Skeletal muscle tissue (tissue), 4 donors: ENCODE data around the gene VPS26A. TPM values are rescaled to one million over a fixed set of nuclear protein-coding genes. Genes with fewer than 3 reads are reported as not detected.
"Not testable (repeated sequence)": the region's sequence is repeated elsewhere in the genome, so short reads cannot be mapped to it uniquely, and the experiment has no call there.

Source experiments
- H3K27ac ChIP-seq: one replicate; pipeline ENCODE4 v1.7.0; 2013; ENCODE audit warnings: mild to moderate bottlenecking, low read depth, low read length, inconsistent platforms
- H3K27me3 ChIP-seq, 3 donors: one replicate each; pipeline ENCODE4 v1.7.0; 2013; ENCODE audit warnings: low read length in 3 of 3; ENCODE audit not compliant: control insufficient read depth in 3 of 3, insufficient read depth in 3 of 3
- H3K36me3 ChIP-seq, 3 donors: one replicate each; pipeline ENCODE4 v1.7.0; 2013; ENCODE audit warnings: low read length in 3 of 3; ENCODE audit not compliant: control insufficient read depth in 3 of 3, insufficient read depth in 3 of 3
- H3K4me1 ChIP-seq, 3 donors: one replicate each; pipeline ENCODE4 v1.7.0; 2013; ENCODE audit warnings: low read length in 3 of 3, mild to moderate bottlenecking in 3 of 3; ENCODE audit not compliant: control insufficient read depth in 3 of 3, insufficient read depth in 3 of 3
- H3K4me3 ChIP-seq, 3 donors: one replicate each; pipeline ENCODE4 v1.7.0; 2013; ENCODE audit warnings: low read length in 3 of 3
- H3K9ac ChIP-seq, 3 donors: one replicate each; pipeline ENCODE4 v1.7.0; 2013; ENCODE audit warnings: low read length in 3 of 3, mild to moderate bottlenecking in 3 of 3, moderate library complexity in 2 of 3, low read depth in 1 of 3
- H3K9me3 ChIP-seq, 3 donors: one replicate each; pipeline ENCODE4 v1.7.0; 2013; ENCODE audit warnings: low read length in 3 of 3; ENCODE audit not compliant: control insufficient read depth in 3 of 3
- total RNA-seq: library from RNA; depleted of rRNA; stranded (reverse); fragments of >200 nt; gene quantifications from one replicate; pipeline ENCODE4 v1.2.3, GENCODE V29; 2014
- donor health status: Osteomylitis.

VPS26A gene
- total RNA-seq, 1 donor from 2014 or later = 28.7 TPM

DNA sequence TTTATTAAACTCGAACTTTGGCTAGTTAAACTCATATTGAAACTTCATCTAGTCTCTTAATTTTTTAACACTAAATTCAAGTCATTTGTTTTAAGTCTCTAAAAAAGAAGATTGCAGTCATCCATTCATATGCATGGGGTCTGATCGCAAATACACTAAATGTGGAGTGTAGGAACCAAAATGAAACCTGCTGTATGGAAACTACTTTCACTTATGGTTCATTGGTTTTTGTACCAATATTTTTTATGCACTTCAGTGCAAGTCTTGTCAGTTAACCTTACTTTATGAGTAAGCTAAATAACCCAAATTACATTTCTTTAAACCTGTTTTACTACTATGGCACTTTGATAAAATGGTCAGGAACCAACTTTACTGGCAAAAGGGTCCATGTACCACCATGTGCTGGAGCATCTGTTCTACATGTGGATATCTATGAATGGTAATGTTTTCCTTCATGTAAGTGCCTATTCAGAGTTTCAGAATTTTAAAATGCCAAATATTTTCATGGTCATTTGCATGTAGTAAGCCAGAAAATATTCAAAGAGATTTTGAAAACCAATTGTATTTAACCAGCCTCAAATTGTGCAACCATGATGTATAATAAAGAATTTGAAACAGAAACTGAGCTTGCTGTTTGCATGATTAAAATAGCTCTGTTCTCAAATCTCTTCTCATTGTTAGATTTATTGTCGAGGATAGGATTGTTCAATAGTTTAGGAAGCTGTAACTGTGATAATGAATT lies 48.4 kb downstream of the VPS26A start:
- Histone ChIP-seq H3K27ac (no peak overlapping the region), H3K36me3 (peaks cover 6 to 20% (median 20%) of the 10 kb centered on the region in 3 donors), H3K4me3 (no peak overlapping the region), H3K9ac (no peak overlapping the region), H3K27me3 (no peaks in the 10 kb centered on the region), H3K4me1 (no peaks in the 10 kb centered on the region), H3K9me3 (no peaks in the 10 kb centered on the region)

GRCh38 chr10:69175326-69175725 lies 51.3 kb downstream of the VPS26A start:
- H3K9ac ChIP-seq, H3K27ac ChIP-seq, H3K4me3 ChIP-seq, H3K9me3 ChIP-seq, H3K27me3 ChIP-seq: not testable (repeated sequence)
- Histone ChIP-seq H3K36me3 (peaks cover under 1 to 15% (median 10%) of the 10 kb centered on the region in 3 donors), H3K4me1 (peaks cover 5 to 11% (median 6%) of the 10 kb centered on the region in 3 donors)

DNA sequence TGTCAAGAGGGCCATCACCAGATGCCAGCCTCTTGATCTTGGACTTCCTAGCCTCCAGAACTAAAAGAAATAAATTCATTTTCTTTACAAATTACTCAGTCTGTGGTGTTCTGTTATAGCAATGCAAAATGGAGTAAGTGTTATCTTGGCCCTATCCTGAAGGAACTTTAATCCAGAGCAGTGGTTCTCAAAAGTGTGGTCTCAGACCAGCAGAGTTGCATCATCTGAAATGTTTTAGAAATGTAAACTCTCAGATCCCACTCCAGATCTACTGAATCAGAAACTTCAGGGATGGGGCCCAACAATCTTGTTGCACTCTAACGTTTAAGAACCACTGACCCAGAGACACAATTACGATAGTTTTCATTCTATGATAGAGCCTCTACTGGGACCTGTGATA lies 52.8 kb downstream of the VPS26A start:
- H3K4me1 ChIP-seq = peaks cover 13 to 24% (median 16%) of the 10 kb centered on the region in 3 donors
- no peak overlapping the region for H3K4me3 ChIP-seq
- H3K36me3 ChIP-seq = peaks cover 2 to 9% (median 5%) of the 10 kb centered on the region in 3 donors
- H3K27me3 ChIP-seq = no peaks in the 10 kb centered on the region
- no peak overlapping the region for H3K27ac ChIP-seq
- H3K9ac ChIP-seq = no peak overlapping the region
- no peaks in the 10 kb centered on the region for H3K9me3 ChIP-seq

GRCh38 chr10:69179089-69179742 lies 55.2 kb downstream of the VPS26A start:
- H3K4me1 ChIP-seq = peaks cover 25 to 41% (median 27%) of the 10 kb centered on the region in 3 donors
- peak overlapping the region; percentile 89 for H3K27ac ChIP-seq
- H3K9me3 ChIP-seq = no peaks in the 10 kb centered on the region
- peaks cover 2 to 6% (median 3%) of the 10 kb centered on the region in 3 donors for H3K36me3 ChIP-seq
- no peaks in the 10 kb centered on the region for H3K27me3 ChIP-seq
- peak overlapping the region; percentile 85 to 100 (median 100) for H3K4me3 ChIP-seq
- peak overlapping the region; percentile 97 to 100 (median 100) for H3K9ac ChIP-seq

- Histone ChIP-seq H3K27me3 (no peaks in the 10 kb centered on the region), H3K9ac (peak within 1 kb of the TSS; percentile 97 to 100 (median 100)), H3K4me3 (peak within 1 kb of the TSS; percentile 85 to 100 (median 100)), H3K27ac (peak within 1 kb of the TSS; percentile 89), H3K36me3 (peaks cover 2 to 6% (median 3%) of the 10 kb centered on the region in 3 donors), H3K4me1 (peaks cover 25 to 44% (median 27%) of the 10 kb centered on the region in 3 donors), H3K9me3 (no peaks in the 10 kb centered on the region)
Measured at GRCh38 chr10:69179743-69180524, 56.0 kb downstream of the VPS26A start, which contains the start of gene SUPV3L1. SUPV3L1 (plus strand) TSS chr10:69180234; CDS start chr10:69180292, 58 bp downstream.

DNA sequence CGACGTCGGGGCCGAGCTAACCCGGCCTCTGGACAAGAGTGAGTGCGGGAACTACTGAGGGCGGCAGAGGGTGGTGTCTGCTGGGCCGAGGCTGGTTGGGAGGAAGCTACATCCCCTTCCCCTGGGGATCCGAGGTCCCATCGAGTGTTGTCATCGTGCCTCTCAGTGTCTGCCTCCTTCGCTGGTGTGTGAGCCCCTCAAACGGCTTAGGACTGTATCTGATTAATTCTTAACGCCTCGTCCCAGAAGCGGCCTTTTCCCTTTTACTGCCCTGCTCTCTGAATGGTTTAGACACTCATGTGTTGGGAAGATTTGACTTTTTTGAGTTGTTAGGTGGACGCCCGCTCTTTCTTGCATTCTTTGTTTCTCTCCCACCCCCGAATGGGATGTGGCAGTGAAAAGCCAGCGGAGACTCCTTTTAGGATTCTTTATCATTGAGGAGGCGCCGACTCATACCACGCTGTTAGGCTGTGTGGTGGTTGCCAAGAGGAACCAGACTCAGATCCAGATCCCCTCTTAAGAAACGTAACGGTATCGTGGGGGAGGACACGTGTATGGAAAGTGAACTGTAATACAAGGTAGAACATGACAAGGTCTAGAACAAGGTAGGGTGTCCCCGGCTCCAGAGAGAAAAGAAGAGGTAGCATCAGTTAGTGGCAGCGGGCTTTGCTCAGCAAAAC lies 56.7 kb downstream of the VPS26A start:
- Histone ChIP-seq H3K9me3 (no peaks in the 10 kb centered on the region), H3K4me3 (peak overlapping the region; percentile 85 to 100 (median 100)), H3K4me1 (peaks cover 25 to 44% (median 27%) of the 10 kb centered on the region in 3 donors), H3K36me3 (peaks cover 2 to 6% (median 3%) of the 10 kb centered on the region in 3 donors), H3K27me3 (no peaks in the 10 kb centered on the region), H3K9ac (peak overlapping the region; percentile 97 to 100 (median 100)), H3K27ac (peak overlapping the region; percentile 89)

DNA sequence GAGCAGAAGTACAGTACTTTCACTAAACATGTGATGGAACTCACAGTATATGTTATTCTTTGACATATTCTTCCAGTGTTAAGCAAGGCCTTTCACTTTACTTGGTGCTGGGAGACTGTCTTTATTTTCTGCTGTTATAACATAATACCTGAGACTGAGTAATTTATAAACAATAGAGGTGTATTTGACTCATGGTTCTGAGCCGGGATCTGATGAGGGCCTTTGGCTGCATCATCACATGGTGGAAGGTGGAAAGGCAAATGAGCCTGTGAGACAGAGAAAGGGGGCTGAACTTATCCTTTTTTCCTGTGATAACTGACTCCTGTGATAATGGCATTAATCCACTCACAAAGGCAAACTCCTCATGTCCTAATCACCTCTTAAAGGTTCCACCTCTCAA lies 57.5 kb downstream of the VPS26A start:
- Histone ChIP-seq H3K4me3 (peak overlapping the region; percentile 85 to 100 (median 100)), H3K27me3 (no peaks in the 10 kb centered on the region), H3K27ac (no peak overlapping the region), H3K4me1 (peaks cover 25 to 44% (median 27%) of the 10 kb centered on the region in 3 donors), H3K36me3 (peaks cover 2 to 13% (median 9%) of the 10 kb centered on the region in 3 donors), H3K9me3 (no peaks in the 10 kb centered on the region), H3K9ac (peak overlapping the region; percentile 97 to 100 (median 100))

- Histone ChIP-seq H3K9ac (no peak overlapping the region), H3K9me3 (no peaks in the 10 kb centered on the region), H3K27ac (no peak overlapping the region), H3K4me1 (peaks cover 25 to 44% (median 27%) of the 10 kb centered on the region in 3 donors), H3K36me3 (peaks cover 6 to 18% (median 15%) of the 10 kb centered on the region in 3 donors), H3K4me3 (no peak overlapping the region), H3K27me3 (no peaks in the 10 kb centered on the region)
Measured at GRCh38 chr10:69182005-69182404, 58.0 kb downstream of the VPS26A start.

DNA sequence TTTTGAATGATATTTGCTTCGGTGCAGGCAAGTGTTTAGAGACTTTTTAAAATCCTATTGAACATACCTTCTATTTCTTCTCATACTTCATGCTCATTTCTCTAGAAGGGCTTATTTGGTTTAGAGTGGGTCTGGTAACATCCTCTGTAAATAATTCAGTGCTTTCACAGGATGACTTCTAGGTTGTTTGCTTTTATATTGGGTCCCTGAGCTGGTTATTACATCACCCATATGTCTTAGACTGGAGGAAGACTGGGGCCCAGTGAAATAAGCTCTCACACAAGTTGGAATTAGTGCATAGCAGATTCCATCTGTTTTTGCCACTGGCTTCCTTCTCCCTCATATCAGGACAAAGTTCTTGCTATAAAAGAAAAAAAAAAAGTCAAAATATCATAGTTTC lies 62.5 kb downstream of the VPS26A start:
- no peak overlapping the region for H3K4me3 ChIP-seq
- peaks cover 11 to 22% (median 16%) of the 10 kb centered on the region in 3 donors for H3K4me1 ChIP-seq
- H3K36me3 ChIP-seq = peaks cover 27 to 51% (median 39%) of the 10 kb centered on the region in 3 donors

More for the DNA sequence above, 62.5 kb downstream of the VPS26A start:
- Histone ChIP-seq H3K27ac (no peak overlapping the region), H3K9ac (no peak overlapping the region), H3K9me3 (no peaks in the 10 kb centered on the region), H3K27me3 (no peaks in the 10 kb centered on the region)
